HepG2 (cell line): ENCODE data around the gene SRP9.

Source experiments
- ATM ChIP-seq: fragments of 450-650 bp; IDR thresholded peaks from 2 replicates; pipeline ENCODE4 v1.7.1; 2017; ENCODE audit warnings: mild to moderate bottlenecking, borderline replicate concordance
- HCFC1 ChIP-seq: fragments of 150-350 bp; IDR thresholded peaks from 2 replicates; pipeline ENCODE4 v1.6.1; 2014; ENCODE audit warnings: low read depth, low read length
- MAX ChIP-seq: IDR thresholded peaks from 2 replicates; pipeline ENCODE4 v1.6.1; 2012; ENCODE audit warnings: inconsistent platforms
- ZFP90 ChIP-seq: sonication (generic); formaldehyde crosslinking; IDR thresholded peaks from 2 replicates; pipeline ENCODE4 v1.8.0; 2022; ENCODE audit warnings: missing genetic modification reagents, mild to moderate bottlenecking, inconsistent platforms, borderline replicate concordance

GRCh38 chr1:225744745-225745144 lies 32.9 kb upstream of the SRP9 start:
- TF ChIP-seq ATM (no peak), ZFP90 (CRISPR knock-in tag) (no peak), HCFC1 (no peak), MAX (no peak)
